TTC549 (cell line): ENCODE results near the gene WDR62.
A peak's percentile ranks its signal among the peaks of the same experiment; 100 is the strongest.

ENCODE experiments used
- FAIRE-seq: peaks from 2 replicates; lab custom pipeline; 2012; peaks lifted over from hg19 to GRCh38; lab: Jason Lieb, UNC

The WDR62 gene

GRCh38 chr19:36054733-36055686 is at the start of gene WDR62:
TSS of gene WDR62 (plus strand) at chr19:36054897. CDS start at chr19:36054972, 75 bp downstream.
- no peak for FAIRE-seq

- FAIRE-seq: no peak
Measured at GRCh38 chr19:36006955-36007354, 47.7 kb upstream of the WDR62 start.

GRCh38 chr19:36008336-36008978 is 46.2 kb upstream of the WDR62 start, which contains the start of gene SYNE4:
TSS of gene SYNE4 (minus strand) at chr19:36008813. CDS start at chr19:36008681, 132 bp downstream.
- FAIRE-seq: no peak

- FAIRE-seq: no peak
Measured at GRCh38 chr19:36009220-36009619, 45.5 kb upstream of the WDR62 start.

- no peak for FAIRE-seq
Measured at GRCh38 chr19:36009633-36010379, 44.9 kb upstream of the WDR62 start.

- FAIRE-seq: no peak
Measured at GRCh38 chr19:36010402-36010801, 44.3 kb upstream of the WDR62 start.

- no peak for FAIRE-seq
Measured at GRCh38 chr19:36013280-36014011, 41.3 kb upstream of the WDR62 start.

- peak; percentile 98 for FAIRE-seq
Measured at GRCh38 chr19:36014012-36014924, 40.4 kb upstream of the WDR62 start, which contains the start of gene ALKBH6. TSS of gene ALKBH6 (minus strand) at chr19:36014213. CDS start at chr19:36013397, 816 bp downstream.

GRCh38 chr19:36019061-36019670 is 35.5 kb upstream of the WDR62 start:
- FAIRE-seq: no peak

- FAIRE-seq: no peak
Measured at GRCh38 chr19:36023432-36023831, 31.3 kb upstream of the WDR62 start.

GRCh38 chr19:36025541-36025940 is 29.2 kb upstream of the WDR62 start:
- no peak for FAIRE-seq

- FAIRE-seq: no peak
Measured at GRCh38 chr19:36026091-36026876, 28.4 kb upstream of the WDR62 start.

GRCh38 chr19:36027696-36028095 is 27.0 kb upstream of the WDR62 start:
- FAIRE-seq: no peak

GRCh38 chr19:36028313-36029041 is 26.2 kb upstream of the WDR62 start:
- FAIRE-seq: no peak

GRCh38 chr19:36030264-36031148 is 24.2 kb upstream of the WDR62 start:
- no peak for FAIRE-seq

- FAIRE-seq: no peak
Measured at GRCh38 chr19:36031308-36031707, 23.4 kb upstream of the WDR62 start.

GRCh38 chr19:36032251-36033104 is 22.2 kb upstream of the WDR62 start, which contains the start of gene CLIP3:
TSS of gene CLIP3 (minus strand) at chr19:36032873. CDS start at chr19:36032357, 516 bp downstream.
- no peak for FAIRE-seq
